ENCODE data around the gene CFAP74.
A peak's percentile ranks its signal among the peaks of the same experiment; 100 is the strongest.

The CFAP74 gene

DNA sequence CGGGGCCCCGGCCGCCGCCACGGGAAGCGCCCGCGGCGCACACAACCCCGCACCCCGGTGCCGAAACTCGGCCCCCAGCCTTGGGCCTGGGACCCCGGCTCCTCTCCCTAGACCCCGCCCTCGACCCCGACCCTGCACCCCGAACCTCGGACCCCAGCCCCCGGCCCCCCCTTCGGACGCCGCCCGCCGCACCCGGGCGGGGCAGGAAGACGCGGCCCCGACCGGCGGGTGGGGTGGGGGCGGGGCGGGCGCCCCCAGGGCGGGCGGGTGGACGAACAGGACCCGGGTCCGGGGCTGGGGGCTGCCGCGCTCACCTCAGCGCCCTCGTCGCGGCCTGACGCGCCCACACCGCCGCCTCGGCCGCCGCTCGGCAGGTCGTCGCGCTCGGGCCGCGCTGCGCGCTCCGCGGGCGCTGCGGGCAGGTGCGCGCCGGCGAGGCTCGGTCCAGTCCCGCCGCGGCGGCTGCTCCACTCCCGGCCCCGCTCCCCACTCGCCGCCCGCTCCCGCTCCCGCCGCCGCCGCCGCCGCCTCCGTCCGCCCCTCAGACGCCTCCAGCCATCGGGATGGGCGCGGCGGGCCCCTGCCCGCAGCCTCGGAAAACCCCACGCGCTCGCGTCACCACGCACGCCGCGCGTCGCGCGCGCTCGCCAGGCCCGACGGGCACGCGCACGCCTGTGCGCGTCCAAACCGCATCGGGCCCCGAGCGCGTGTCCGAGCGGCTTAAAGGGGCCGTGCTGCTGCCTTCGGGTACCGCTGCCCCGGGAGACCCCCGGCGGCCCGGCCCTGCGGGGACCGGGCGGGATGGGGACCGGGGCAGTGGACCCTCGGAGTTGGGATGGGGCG, 112.9 kb downstream of the CFAP74 start, which contains the start of gene GNB1:
Gene GNB1 (minus strand): TSS at position 582 of the 843 bp plus-strand sequence. CDS start 65,634 bp downstream, outside the sequence.
- TF ChIP-seq ZNF654 (tag by site-specific recombination; IDR thresholded peaks at IDR 0.05; ENCODE audit: low read depth), result no peak
- 0 out of 2 replicates have a peak, but pooled peaks have one; percentile 16 for TF ChIP-seq ZNF561 (tag by site-specific recombination; IDR thresholded peaks at IDR 0.05; ENCODE audit: borderline replicate concordance)
- TF ChIP-seq, protein P1, sequence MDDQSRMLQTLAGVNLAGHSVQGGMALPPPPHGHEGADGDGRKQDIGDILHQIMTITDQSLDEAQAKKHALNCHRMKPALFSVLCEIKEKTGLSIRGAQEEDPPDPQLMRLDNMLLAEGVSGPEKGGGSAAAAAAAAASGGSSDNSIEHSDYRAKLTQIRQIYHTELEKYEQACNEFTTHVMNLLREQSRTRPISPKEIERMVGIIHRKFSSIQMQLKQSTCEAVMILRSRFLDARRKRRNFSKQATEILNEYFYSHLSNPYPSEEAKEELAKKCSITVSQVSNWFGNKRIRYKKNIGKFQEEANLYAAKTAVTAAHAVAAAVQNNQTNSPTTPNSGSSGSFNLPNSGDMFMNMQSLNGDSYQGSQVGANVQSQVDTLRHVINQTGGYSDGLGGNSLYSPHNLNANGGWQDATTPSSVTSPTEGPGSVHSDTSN (CRISPR knock-in tag; IDR thresholded peaks at IDR 0.05), result peak; percentile 82; the same call in 1 of the 2 replicates
- TF ChIP-seq, protein P2, sequence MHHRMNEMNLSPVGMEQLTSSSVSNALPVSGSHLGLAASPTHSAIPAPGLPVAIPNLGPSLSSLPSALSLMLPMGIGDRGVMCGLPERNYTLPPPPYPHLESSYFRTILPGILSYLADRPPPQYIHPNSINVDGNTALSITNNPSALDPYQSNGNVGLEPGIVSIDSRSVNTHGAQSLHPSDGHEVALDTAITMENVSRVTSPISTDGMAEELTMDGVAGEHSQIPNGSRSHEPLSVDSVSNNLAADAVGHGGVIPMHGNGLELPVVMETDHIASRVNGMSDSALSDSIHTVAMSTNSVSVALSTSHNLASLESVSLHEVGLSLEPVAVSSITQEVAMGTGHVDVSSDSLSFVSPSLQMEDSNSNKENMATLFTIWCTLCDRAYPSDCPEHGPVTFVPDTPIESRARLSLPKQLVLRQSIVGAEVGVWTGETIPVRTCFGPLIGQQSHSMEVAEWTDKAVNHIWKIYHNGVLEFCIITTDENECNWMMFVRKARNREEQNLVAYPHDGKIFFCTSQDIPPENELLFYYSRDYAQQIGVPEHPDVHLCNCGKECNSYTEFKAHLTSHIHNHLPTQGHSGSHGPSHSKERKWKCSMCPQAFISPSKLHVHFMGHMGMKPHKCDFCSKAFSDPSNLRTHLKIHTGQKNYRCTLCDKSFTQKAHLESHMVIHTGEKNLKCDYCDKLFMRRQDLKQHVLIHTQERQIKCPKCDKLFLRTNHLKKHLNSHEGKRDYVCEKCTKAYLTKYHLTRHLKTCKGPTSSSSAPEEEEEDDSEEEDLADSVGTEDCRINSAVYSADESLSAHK (tag by site-specific recombination; IDR thresholded peaks at IDR 0.05), result no peak
- TF ChIP-seq, protein P3, sequence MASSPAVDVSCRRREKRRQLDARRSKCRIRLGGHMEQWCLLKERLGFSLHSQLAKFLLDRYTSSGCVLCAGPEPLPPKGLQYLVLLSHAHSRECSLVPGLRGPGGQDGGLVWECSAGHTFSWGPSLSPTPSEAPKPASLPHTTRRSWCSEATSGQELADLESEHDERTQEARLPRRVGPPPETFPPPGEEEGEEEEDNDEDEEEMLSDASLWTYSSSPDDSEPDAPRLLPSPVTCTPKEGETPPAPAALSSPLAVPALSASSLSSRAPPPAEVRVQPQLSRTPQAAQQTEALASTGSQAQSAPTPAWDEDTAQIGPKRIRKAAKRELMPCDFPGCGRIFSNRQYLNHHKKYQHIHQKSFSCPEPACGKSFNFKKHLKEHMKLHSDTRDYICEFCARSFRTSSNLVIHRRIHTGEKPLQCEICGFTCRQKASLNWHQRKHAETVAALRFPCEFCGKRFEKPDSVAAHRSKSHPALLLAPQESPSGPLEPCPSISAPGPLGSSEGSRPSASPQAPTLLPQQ (tag by site-specific recombination; IDR thresholded peaks at IDR 0.05), result peak; percentile 76; the same call in 1 of the 2 replicates
- TF ChIP-seq ZXDB (tag by site-specific recombination; IDR thresholded peaks at IDR 0.05), result peak; percentile 23
- peak; percentile 20; the same call in 1 of the 2 replicates for TF ChIP-seq ZNF184 (tag by site-specific recombination; IDR thresholded peaks at IDR 0.05)
- TF ChIP-seq, protein P4, sequence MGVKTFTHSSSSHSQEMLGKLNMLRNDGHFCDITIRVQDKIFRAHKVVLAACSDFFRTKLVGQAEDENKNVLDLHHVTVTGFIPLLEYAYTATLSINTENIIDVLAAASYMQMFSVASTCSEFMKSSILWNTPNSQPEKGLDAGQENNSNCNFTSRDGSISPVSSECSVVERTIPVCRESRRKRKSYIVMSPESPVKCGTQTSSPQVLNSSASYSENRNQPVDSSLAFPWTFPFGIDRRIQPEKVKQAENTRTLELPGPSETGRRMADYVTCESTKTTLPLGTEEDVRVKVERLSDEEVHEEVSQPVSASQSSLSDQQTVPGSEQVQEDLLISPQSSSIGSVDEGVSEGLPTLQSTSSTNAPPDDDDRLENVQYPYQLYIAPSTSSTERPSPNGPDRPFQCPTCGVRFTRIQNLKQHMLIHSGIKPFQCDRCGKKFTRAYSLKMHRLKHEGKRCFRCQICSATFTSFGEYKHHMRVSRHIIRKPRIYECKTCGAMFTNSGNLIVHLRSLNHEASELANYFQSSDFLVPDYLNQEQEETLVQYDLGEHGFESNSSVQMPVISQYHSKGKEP (tag by site-specific recombination; IDR thresholded peaks at IDR 0.05), result peak; percentile 41; the same call in 1 of the 2 replicates
- TF ChIP-seq, protein P5, sequence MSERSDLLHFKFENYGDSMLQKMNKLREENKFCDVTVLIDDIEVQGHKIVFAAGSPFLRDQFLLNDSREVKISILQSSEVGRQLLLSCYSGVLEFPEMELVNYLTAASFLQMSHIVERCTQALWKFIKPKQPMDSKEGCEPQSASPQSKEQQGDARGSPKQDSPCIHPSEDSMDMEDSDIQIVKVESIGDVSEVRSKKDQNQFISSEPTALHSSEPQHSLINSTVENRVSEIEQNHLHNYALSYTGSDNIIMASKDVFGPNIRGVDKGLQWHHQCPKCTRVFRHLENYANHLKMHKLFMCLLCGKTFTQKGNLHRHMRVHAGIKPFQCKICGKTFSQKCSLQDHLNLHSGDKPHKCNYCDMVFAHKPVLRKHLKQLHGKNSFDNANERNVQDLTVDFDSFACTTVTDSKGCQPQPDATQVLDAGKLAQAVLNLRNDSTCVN (tag by site-specific recombination; optimal IDR thresholded peaks at IDR 0.05), result peak; percentile 60
- TF ChIP-seq IKZF3 (tag by site-specific recombination; IDR thresholded peaks at IDR 0.05), result peak; percentile 31; the same call in 1 of the 2 replicates
- TF ChIP-seq ZNF701 (tag by site-specific recombination; IDR thresholded peaks at IDR 0.05), result no peak
- peak; percentile 72; the same call in 1 of the 2 replicates for TF ChIP-seq KLF10 (tag by site-specific recombination; IDR thresholded peaks at IDR 0.05)
- Histone ChIP-seq H3K9me3 (ENCODE audit: control insufficient read depth, insufficient read depth, low read depth, low read length) (no peaks in the 10 kb centered on the region), H3K36me3 (ENCODE audit: control insufficient read depth in 2 of 2, insufficient read depth in 1 of 2, low read length in 2 of 2) (no peaks in the 10 kb centered on the region; a peak in 1 of 3 replicates), H3K4me3 (ENCODE audit: low read depth, low read length) (peak within 1 kb of the TSS; percentile 88), H3K27ac (ENCODE audit: extremely low read depth, low read depth, low read length) (peak within 1 kb of the TSS; percentile 96), H3K4me1 (ENCODE audit: control insufficient read depth, insufficient read depth, low read length) (peaks cover 8% of the 10 kb centered on the region)
- CTCF ChIA-PET, result interaction anchor here (0.6 to 1.5 kb wide), 2 partner anchors 15 to 45 kb away, joined by 4 to 5 read pairs; no protein-coding TSS in a partner anchor
- POLR2A ChIA-PET, result interaction anchor here (1.0 to 1.3 kb wide), 2 partner anchors 19 to 32 kb away, joined by 4 read pairs; no protein-coding TSS in a partner anchor

DNA sequence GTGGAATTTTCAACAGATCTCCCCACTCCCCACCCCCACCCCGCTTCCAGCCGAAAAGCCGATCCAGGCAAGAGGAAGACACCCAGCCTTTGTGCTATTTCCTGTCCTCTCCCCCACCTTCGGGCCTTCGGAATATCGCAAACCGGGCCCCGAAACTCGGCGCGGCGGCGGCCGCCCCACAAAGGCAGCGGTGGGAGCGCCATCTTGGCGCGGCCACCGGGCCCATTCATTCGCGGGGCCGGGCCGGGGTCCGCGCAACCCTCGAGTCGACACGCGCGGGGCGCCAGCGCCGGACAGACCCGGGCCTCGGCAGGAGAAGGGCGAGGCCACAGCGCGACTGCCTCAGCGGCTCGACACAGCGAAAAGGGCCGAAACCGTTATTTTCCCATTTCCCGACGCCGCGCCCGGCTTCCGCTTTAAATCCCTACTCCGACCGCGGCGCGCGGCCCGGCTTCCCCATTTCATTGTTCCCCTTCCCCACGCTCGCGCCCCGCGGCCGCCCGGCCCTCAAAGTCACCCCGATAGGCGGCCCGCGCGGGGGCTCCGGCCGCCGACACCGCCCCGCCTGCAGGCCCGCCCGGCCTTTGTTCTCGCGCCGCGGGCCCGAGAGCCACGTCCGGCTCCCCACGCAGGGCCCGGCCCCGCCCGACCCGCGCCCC, 113.6 kb downstream of the CFAP74 start:
- ChIA-PET CTCF (no interaction called here), POLR2A (no interaction called here)
- peak overlapping the region; percentile 96 for H3K27ac ChIP-seq (ENCODE audit: extremely low read depth, low read depth, low read length)
- no peaks in the 10 kb centered on the region for H3K9me3 ChIP-seq (ENCODE audit: control insufficient read depth, insufficient read depth, low read depth, low read length)
- peaks cover 8% of the 10 kb centered on the region for H3K4me1 ChIP-seq (ENCODE audit: control insufficient read depth, insufficient read depth, low read length)
- peak overlapping the region; percentile 88 for H3K4me3 ChIP-seq (ENCODE audit: low read depth, low read length)
- peaks cover 0 to 2% of the 10 kb centered on the region in 2 experiments; a peak in 1 of 3 replicates for H3K36me3 ChIP-seq (ENCODE audit: control insufficient read depth in 2 of 2, insufficient read depth in 1 of 2, low read length in 2 of 2)
- no peak for TF ChIP-seq ZNF292 (tag by site-specific recombination; IDR thresholded peaks at IDR 0.05; ENCODE audit: borderline replicate concordance, low read depth)
- TF ChIP-seq, protein P6, sequence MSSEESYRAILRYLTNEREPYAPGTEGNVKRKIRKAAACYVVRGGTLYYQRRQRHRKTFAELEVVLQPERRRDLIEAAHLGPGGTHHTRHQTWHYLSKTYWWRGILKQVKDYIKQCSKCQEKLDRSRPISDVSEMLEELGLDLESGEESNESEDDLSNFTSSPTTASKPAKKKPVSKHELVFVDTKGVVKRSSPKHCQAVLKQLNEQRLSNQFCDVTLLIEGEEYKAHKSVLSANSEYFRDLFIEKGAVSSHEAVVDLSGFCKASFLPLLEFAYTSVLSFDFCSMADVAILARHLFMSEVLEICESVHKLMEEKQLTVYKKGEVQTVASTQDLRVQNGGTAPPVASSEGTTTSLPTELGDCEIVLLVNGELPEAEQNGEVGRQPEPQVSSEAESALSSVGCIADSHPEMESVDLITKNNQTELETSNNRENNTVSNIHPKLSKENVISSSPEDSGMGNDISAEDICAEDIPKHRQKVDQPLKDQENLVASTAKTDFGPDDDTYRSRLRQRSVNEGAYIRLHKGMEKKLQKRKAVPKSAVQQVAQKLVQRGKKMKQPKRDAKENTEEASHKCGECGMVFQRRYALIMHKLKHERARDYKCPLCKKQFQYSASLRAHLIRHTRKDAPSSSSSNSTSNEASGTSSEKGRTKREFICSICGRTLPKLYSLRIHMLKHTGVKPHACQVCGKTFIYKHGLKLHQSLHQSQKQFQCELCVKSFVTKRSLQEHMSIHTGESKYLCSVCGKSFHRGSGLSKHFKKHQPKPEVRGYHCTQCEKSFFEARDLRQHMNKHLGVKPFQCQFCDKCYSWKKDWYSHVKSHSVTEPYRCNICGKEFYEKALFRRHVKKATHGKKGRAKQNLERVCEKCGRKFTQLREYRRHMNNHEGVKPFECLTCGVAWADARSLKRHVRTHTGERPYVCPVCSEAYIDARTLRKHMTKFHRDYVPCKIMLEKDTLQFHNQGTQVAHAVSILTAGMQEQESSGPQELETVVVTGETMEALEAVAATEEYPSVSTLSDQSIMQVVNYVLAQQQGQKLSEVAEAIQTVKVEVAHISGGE (tag by site-specific recombination; conservative IDR thresholded peaks at IDR 0.05; ENCODE audit: low read depth), result peak; percentile 38; the same call in 1 of the 2 replicates
- peak; percentile 67; the same call in 1 of the 2 replicates for TF ChIP-seq YY1 (tag by site-specific recombination; IDR thresholded peaks at IDR 0.05)
- 0 out of 2 replicates have a peak, but pooled peaks have one; percentile 28 for TF ChIP-seq ZSCAN30 (tag by site-specific recombination; IDR thresholded peaks at IDR 0.05)
- peak; percentile 81; the same call in 1 of the 2 replicates for TF ChIP-seq ZNF76 (tag by site-specific recombination; IDR thresholded peaks at IDR 0.05; ENCODE audit: borderline replicate concordance, low read depth)
- 0 out of 2 replicates have a peak, but pooled peaks have one; percentile 27 for TF ChIP-seq KLF1 (tag by site-specific recombination; IDR thresholded peaks at IDR 0.05)
- TF ChIP-seq ZNF561 (tag by site-specific recombination; IDR thresholded peaks at IDR 0.05; ENCODE audit: borderline replicate concordance), result peak; percentile 61; the same call in 1 of the 2 replicates
